Smooth muscle cell of the pulmonary artery (primary cell): ENCODE measurements around the gene VPS25. TPM values are rescaled to one million over a fixed set of nuclear protein-coding genes. Genes with fewer than 3 reads are reported as not detected.

ENCODE experiments used
- total RNA-seq: library from RNA; depleted of rRNA; stranded (reverse); fragments of >200 nt; gene quantifications from 2 replicates; pipeline ENCODE4 v1.2.3, GENCODE V29; 2014

Gene VPS25
- total RNA-seq = 44.1 and 44.4 TPM in 2 replicates

GRCh38 chr17:42773290-42774035 is at the start of gene VPS25:
Gene VPS25, plus strand, starts transcription at chr17:42773449. Its CDS starts 27 bp downstream, at chr17:42773476.

GRCh38 chr17:42744806-42745617 is 28.2 kb upstream of the VPS25 start, which contains the start of gene EZH1:
Gene EZH1, minus strand, starts transcription at chr17:42745040. Its CDS starts 16,099 bp downstream, at chr17:42728941.

DNA sequence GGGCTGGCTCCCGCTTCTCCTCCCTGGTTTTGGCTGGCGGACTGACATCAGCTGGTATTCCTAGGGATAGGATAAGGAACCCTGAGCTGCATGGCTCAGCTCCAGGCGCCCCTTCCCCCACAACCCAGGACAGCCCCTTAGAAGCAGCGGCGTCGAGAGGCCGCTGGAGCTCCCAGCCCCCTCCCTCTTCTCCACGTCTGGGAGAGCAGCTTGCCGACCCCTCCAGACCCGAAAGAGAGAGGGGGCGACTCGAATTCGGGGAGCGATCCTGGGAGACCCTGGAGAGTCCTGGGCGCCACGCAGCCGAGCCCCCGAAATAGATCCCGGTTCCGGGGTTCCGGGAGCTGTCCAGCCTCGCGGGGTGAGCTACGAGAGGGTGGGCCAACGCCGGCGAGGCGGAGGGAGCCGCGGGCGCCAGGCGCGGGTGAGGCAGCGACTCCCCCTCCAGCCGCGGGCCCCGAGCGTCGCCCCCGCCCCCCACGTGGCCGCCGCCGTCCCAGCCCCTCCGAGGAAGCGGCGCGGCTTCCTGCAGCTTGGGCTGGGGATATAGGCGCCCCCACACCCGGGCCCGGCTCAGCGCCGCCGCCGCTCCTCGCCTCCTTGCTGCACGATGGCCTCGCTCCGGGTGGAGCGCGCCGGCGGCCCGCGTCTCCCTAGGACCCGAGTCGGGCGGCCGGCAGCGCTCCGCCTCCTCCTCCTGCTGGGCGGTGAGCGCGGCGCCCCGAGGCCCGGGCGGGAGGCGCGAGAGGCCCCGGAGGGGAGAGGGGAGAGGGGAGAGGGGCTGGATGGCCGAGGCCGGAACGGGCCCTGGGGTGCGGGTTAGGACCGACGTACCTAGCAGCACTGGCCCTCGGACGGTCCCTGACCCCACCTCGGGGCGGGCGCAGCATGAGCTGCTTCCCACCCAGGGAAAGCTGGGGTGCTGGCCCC is 12.3 kb upstream of the VPS25 start, which contains the start of gene RAMP2:
RAMP2 (plus strand) TSS at position 576 of the 930 bp plus-strand sequence; CDS start at position 611, 35 bp downstream.

GRCh38 chr17:42779936-42780850 is 6.9 kb downstream of the VPS25 start, which contains the start of gene WNK4:
Gene WNK4, plus strand, starts transcription at chr17:42780610. Its CDS starts 89 bp downstream, at chr17:42780699.

DNA sequence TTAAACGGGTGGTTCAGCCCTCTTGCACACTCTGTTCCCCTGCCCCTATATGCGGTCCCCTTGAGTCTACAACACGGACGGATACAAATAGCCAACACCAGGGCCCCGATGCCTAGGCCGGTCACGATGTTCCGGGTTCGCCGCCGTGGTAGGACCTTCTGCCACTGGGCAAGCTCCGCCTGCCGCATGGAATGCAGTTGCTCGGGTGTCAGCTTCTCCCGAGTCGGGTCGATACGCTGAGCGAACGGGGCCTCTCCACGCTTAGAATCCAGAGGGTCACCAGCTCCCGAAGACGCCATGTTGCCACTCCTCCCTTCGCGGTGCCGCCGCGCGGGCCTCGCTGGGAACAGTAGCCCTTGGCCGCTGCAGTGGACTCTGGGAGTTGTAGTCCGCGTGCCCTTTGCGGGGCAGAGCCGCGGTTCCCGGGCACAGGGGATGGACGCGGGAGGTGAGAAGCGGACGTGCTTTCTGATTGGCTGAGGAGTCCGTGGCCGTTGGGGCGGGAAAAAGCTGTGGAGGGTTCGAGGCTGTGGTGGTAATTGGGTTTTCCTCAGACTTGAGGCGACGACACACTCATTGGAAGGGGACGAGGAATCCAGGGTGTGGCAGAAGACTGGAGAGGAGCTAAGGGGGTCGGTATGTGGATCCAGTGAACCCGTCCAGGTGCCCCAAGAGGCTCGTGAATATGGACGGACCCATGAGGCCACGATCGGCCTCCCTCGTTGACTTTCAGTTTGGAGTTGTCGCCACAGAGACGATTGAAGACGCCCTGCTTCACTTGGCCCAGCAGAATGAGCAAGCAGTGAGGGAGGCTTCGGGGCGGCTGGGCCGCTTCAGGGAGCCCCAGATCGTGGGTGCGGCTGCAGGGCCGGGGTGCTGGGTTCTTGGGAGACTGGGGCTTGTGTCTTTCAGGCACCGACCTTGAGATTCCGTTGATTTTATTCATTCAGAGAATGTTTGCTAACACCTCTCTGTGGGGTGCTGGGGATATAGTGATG is 25.4 kb downstream of the VPS25 start, which contains the start of the genes CNTD1 and COA3:
CNTD1 (plus strand) TSS at position 479 of the 998 bp plus-strand sequence; CDS start at position 686, 207 bp downstream.
COA3 (minus strand) TSS at position 322 of the 998 bp plus-strand sequence; CDS start at position 299, 23 bp downstream.

Other genes starting within 250 kb of the VPS25 start
- 68.0 and 69.1 TPM in 2 replicates for gene NAGLU, start 237.2 kb upstream of the VPS25 start, total RNA-seq
- 2.0 and 5.7 TPM in 2 replicates for gene HSD17B1, start 220.5 kb upstream of the VPS25 start, total RNA-seq
- gene COASY, start 211.3 kb upstream of the VPS25 start, total RNA-seq = 24.2 and 31.5 TPM in 2 replicates
- gene MLX, start 206.3 kb upstream of the VPS25 start, total RNA-seq = 37.1 and 42.2 TPM in 2 replicates
- gene PSMC3IP, start 195.7 kb upstream of the VPS25 start, total RNA-seq = 3.7 and 4.3 TPM in 2 replicates
- gene RETREG3, start 164.1 kb upstream of the VPS25 start, total RNA-seq = 58.5 and 62.9 TPM in 2 replicates
- 23.8 and 37.4 TPM in 2 replicates for gene TUBG1, start 163.8 kb upstream of the VPS25 start, total RNA-seq
- gene TUBG2, start 114.2 kb upstream of the VPS25 start, total RNA-seq = 12.0 and 15.6 TPM in 2 replicates
- 16.9 and 23.8 TPM in 2 replicates for gene PLEKHH3, start 96.5 kb upstream of the VPS25 start, total RNA-seq
- gene CCR10, start 91.6 kb upstream of the VPS25 start, total RNA-seq = 2.9 and 6.0 TPM in 2 replicates
- gene CNTNAP1, start 90.9 kb upstream of the VPS25 start, total RNA-seq = 57.2 and 112 TPM in 2 replicates
- 20.6 and 21.3 TPM in 2 replicates for gene EZH1, start 28.4 kb upstream of the VPS25 start, total RNA-seq
- 0.13 and 0.46 TPM in 2 replicates for gene RAMP2, start 12.2 kb upstream of the VPS25 start, total RNA-seq
- gene WNK4, start 7.2 kb downstream of the VPS25 start, total RNA-seq = 0.20 and 0.79 TPM in 2 replicates
- 41.7 and 50.0 TPM in 2 replicates for gene COA3, start 25.3 kb downstream of the VPS25 start, total RNA-seq
- 0.07 and 0.36 TPM in 2 replicates for gene CNTD1, start 25.4 kb downstream of the VPS25 start, total RNA-seq
- gene BECN1, start 50.8 kb downstream of the VPS25 start, total RNA-seq = 94.1 and 99.6 TPM in 2 replicates
- gene PSME3, start 59.9 kb downstream of the VPS25 start, total RNA-seq = 60.6 and 62.2 TPM in 2 replicates
- 0.79 and 0.85 TPM in 2 replicates for gene AOC2, start 71.1 kb downstream of the VPS25 start, total RNA-seq
- gene AOC3, start 77.8 kb downstream of the VPS25 start, total RNA-seq = 1.3 and 5.9 TPM in 2 replicates
- not detected in 2 replicates for gene G6PC1, start 127.3 kb downstream of the VPS25 start, total RNA-seq
- gene AARSD1, start 191.0 kb downstream of the VPS25 start, total RNA-seq = 18.2 and 20.0 TPM in 2 replicates
- 0.07 and 0.23 TPM in 2 replicates for gene PTGES3L, start 206.6 kb downstream of the VPS25 start, total RNA-seq
- 13.4 and 15.4 TPM in 2 replicates for gene RUNDC1, start 207.1 kb downstream of the VPS25 start, total RNA-seq
- gene RPL27, start 225.0 kb downstream of the VPS25 start, total RNA-seq = 364 and 471 TPM in 2 replicates
- gene IFI35, start 233.3 kb downstream of the VPS25 start, total RNA-seq = 14.2 and 21.2 TPM in 2 replicates
- gene VAT1, start 248.9 kb downstream of the VPS25 start, total RNA-seq = 136 and 240 TPM in 2 replicates